GM18511 (cell line): ENCODE measurements around the gene SLC25A23.
A peak's percentile ranks its signal among the peaks of the same experiment; 100 is the strongest.

Experiments used
- ATAC-seq: cut with Tn5 transposase; IDR thresholded peaks from one replicate; pipeline ENCODE4 v1.9.1; 2021; ENCODE audit warnings: mild to moderate bottlenecking, moderate library complexity; ENCODE audit not compliant: unreplicated experiment

The SLC25A23 gene

GRCh38 chr19:6425732-6426620 is 33.6 kb downstream of the SLC25A23 start:
- no peak for ATAC-seq

DNA sequence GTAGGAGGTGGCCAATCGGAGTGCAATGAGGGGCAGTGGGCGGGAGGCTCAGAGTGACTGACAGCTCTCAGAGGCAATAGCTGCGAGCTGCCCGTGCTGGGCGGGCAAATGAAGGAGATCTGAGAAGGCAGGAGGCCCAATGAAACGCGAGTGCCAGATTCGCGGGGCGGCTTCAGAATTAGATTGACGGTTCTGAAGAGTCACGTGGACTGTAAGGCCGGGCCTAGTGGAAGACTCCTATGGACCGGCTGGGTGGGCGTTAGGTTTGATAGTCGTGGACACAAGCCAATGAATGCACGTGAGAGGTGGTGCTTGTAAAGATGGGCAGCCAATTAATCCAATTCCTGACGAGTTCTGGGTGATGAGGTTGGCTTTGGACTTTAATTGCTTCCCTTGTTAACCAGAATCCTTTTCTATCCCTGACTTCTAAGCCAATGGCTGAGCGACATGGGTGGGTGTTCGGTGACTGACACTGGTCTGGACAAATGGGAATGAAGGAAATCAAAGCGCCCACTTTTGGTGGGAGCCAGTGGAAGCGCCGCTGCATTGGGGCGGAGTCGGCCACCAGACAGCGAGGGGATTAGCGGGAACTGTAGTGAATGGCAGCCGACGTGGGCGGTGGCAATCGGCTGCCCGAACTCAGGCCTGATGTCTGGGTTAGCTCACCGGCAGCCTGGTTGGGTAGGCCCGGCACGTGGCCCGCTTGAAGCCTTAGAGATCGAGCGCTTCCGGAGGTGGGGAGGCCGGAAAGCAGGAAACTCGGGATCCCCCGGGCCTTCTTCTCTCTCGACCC is 34.5 kb downstream of the SLC25A23 start:
- ATAC-seq = peak; percentile 89

DNA sequence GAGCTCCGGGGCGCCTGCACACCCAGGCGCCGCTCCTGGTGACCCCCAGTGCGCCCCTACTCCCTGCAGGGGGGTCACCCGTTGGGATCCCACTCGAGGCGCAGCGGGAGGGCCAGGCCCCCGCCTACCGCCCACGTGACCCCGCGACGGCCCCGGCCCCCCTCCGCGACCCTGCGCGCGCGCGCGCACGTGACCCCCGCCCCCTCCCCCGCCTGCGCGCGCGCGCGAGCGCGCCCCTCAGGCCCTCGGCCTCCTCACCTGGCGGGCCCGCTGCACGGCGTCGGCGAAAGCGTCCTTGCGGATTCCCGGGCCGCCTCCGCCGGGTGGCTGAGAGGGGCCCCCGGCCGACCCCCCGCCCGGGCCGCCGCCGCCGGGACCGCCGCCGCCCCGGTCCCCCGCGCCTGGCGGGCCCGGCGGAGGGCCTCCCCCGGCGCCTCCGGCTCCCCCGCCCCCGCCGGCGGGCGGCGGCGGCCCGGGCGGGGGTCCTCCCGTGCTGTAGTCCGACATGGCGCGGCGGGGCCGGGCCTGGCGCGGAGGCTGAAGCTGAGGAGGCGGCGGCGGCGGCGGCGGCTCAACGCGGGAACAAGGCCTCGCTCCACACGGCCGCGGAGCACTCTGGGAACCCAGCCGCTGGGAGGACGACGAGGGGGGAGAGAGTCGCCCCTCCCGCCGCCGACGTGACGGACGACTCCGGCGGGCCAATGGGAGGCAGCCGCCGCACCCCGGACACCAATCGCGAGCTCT is 35.2 kb downstream of the SLC25A23 start, which contains the start of gene KHSRP:
Gene KHSRP (minus strand): TSS at position 617 of the 744 bp plus-strand sequence. CDS start 110 bp downstream, at position 507.
- ATAC-seq = no peak

GRCh38 chr19:6423499-6424194 is 35.9 kb downstream of the SLC25A23 start:
- no peak for ATAC-seq

GRCh38 chr19:6421075-6422014 is 38.2 kb downstream of the SLC25A23 start:
- no peak for ATAC-seq

GRCh38 chr19:6418562-6418932 is 41.0 kb downstream of the SLC25A23 start:
- no peak for ATAC-seq

DNA sequence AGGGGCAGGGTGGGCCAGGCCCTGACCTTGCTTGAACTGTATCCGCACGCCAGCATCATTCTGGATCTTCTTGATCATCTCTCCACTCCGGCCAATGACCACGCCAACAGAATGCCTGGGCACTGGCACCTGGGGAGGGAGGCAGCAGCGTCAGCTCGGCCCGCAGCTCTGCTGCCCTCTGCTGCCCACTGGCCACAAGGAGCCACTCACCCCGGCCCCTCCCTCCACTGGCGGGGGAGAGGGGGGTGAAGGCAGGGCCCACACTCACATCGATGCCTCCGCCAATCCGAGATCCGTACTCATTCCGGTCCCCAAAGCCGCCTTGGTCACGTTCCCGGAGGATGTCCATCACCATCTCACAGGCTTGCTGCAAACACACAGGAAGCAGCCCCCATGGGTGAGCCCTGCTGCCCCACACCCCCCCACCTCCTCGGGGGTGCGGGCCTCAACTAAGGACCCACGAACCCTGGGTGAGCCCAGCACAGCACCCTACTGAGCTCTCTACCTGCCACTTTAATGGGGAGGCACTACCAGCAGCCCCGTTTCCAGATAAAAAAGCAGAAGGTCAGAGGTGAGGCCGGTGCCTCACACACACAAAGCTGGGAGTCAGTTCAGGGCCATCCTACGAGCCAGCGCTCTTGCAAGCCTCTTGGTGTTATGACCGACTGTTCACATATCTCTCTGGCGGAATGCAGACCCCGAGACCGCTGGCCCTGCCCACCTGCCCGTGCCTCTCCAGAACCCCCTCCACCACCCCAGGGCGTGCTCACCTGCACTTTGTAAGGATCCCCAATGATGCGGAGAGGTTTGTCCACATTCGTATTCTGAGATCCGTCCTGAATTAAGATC is 41.7 kb downstream of the SLC25A23 start:
- no peak for ATAC-seq

DNA sequence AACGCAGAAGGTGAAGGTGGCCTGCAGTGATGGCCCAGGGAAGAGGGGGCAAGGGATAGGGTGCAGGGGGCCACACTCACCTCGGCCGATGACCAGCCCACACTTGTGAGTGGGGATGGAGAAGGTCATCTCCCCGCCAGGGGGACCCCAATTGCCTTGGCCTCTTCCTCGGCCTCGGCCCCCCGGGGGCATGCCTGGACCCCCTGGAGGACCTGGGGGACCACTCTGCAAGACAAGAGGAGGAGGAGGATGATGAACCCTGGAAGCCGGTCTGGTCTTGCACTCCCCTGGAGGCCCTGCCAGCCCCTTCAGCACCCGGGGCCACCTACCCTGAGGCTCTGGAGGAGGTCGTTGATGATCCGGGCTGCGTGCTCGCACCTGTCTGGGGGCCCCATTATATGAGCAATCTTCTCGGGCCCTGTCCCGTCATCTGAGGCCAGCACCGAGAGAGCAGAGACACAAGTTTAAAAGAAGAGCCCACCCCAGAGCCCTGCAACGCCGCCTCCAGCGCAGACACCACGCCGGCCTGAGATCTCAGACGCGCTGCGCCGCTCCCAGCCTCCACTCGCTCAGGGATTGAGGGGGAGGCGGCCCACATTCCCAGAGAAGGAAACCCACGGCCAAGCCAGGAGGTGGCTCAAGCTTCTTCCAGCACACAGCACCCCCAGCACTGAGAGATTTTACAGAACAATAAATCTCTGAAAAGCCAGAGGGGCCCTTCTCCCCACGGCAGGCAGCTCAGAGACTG is 42.8 kb downstream of the SLC25A23 start:
- no peak for ATAC-seq

DNA sequence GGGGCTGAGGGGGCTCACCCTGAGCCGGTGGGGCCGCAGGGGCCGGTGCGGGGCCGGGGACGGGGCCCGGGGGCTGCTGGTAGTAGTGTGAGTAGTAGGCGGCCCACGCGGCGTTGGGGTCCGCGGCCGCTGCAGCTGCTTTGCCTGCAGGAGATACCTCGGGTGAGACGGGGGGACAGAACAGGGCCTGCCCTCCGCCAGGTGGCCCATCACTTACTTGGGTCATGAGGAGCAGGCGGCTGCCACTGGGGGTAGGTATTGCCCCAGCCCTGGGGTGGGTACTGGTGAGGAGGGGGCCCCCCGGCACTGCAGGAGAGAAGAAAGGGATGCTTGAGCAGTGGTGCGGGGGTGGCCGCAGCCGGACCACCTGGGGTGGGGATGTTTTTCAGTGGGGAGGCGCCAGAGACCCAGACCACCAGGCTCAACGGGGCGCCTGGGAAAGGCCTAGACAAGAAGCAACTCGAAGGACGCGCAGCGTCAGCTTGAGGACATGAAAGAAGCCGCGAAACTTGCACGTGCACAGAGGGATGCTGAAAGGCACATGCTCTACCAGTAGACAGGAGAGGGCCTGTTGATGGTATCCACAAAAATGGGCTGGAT is 43.9 kb downstream of the SLC25A23 start:
- no peak for ATAC-seq

DNA sequence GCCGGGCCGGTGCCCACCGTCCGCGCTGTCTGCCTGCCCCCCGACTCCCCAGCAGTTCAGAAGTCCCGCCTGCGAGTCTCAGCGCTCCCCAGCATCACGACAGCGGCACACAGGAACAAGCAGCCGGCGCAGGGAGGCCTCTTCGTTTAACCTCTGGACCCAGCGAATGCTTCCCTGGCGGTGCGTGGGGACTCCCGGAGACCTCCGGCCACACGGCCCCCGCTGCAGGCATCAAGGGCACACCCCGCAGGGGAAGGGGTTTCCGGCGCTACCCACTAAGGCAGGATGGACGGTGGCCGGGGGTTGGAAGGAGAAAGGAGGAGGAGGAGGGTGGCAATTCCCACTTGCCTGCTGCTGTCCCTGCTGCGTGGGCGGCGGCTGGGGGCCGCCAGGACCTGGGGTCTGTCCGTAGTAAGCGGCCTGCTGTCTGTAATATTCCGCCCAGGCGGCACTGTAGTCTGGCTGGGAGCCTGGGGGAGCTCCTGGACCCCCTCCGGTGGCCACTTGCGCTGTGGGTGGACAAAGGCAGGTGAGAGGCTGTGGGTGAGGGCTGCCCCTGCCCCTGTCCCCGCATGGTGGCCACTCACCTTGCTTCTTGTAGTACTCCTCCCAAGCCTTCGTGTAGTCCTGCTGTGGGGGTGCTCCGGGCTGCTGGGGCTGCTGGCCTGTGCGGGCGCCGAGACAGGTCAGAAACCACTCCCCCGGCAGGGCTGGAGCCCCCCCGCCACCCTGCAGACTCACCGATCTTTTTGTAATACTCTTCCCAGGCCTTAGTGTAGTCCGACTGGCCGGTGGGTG is 44.6 kb downstream of the SLC25A23 start:
- no peak for ATAC-seq

DNA sequence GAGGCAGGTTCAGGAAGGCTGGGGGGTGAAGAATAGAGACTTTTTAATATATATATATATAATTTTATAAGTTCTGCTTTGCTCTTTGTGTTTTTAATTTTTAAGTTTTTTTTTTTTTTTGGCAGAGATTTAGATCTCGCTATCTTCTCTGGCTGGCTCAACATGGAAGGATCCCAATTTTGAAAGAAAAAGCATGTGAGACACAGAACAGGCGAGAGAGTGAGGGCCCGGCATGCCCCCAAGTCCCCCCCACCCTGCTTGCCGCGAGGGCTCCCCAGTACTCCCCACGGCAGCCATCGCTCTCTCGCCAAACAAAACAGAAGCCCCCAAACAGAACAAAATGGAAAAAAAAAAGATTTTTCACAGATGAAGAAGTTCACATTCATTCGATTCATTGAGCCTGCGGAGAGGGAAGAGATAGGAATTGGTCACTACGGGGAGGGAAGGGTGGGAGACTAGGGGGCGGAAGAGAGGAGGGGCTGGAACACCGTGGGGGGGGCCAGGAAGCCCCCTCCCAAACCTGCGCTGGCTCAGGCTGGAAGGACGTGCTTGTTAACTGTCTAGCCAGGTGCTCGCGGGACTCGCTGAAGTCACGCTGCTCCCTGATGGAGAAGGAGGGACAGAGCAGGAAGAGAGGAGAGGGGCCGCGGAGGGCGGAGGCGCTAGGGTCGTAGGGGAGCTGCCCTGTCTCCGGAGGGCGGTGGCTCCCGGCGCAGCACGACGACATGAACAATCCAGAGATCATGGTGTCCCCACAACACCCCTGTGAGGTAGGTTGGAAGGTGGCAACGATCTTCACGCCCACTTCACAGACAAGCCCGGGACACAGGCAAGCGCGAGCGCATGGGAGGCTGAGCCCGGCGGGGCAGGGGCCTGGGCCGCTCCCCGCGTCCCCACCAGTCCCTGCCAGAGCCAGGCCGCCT is 45.6 kb downstream of the SLC25A23 start:
- ATAC-seq = no peak

DNA sequence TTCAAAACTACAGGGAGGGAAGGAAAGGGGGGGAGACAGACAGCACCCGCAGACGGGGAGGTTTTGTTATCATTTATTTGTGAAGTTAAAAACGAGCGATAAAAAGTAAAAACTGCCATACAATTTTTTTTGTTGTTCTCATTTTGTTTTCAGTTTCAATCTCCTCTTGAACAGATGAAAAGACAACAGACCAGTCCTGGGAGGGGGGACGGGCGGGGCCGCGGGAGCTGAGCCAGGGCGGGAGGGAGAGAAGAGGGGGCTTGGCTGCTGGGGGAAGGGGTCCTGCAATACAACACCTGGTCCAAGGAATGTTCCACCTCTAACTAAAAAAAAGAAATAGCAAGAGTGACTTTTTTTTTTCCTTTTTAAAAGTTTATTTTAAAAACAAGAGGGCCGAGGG is 46.3 kb downstream of the SLC25A23 start:
- ATAC-seq = no peak

DNA sequence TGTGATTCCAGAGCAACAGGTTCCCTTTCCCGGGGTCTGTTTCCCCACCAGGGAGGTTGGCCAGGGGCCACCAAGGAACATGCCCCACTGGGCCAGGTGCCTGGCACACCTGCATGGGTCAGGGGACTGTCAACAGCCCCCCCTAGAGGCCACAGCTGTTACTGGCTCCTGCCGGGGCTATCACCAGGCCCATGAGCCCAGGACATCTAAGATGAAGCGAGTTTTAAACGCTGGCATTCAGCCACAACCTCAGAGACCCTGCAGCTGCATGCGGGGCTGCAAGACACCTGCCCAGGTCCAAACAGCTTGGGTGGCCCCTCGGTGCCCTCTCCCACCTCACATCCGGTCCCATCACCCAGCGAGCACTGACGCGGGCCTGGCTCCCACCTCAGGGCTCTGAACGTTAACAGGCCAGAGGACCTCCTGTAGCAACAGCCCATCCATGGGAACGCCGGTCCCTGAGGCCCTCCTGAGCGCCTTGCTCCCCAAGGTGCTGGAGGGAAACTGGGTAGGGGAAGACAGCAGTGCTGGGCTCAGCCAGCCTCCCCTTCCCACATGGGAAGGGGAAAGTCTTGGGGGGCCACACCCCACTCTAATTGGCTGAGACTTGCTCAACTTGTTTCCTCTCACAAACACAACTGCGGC is 47.0 kb downstream of the SLC25A23 start:
- no peak for ATAC-seq

- no peak for ATAC-seq
These were observed 47.5 kb downstream of the SLC25A23 start for GRCh38 chr19:6412061-6412446.

DNA sequence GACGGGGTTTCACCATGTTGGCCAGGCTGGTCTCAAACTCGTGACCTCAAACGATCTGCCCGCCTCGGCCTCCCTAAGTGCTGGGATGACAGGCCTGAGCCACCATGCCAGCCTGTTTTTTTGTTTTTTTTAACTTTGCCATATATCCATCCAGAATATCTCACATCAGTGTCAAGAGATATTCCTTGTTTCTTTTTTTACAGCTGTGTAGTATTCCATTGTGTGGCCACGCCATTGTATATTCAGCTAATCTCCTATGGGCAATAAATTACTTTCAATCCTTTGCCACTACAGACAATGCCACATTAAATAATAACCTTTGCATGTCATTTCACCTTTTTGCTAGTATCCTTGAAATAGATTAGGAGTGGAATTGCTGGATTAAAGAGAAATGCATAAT is 50.2 kb downstream of the SLC25A23 start:
- ATAC-seq = no peak
